ENCODE measurements around the gene ATP5F1E. TPM values are rescaled to one million over a fixed set of nuclear protein-coding genes. Genes with fewer than 3 reads are reported as not detected.

ATP5F1E gene
- total RNA-seq, 1 donor from 2014 or later = 81.8 TPM

GRCh38 chr20:59025511-59025910 lies 6.6 kb downstream of the ATP5F1E start:
- DNase-seq (ENCODE audit: extremely low spot score, unreplicated experiment) = no peak
- Mint-ChIP-seq H3K36me3 (peaks cover 51% of the 10 kb centered on the region), H3K4me1 (ENCODE audit: unreplicated experiment) (peaks cover 56% of the 10 kb centered on the region), H3K4me3 (peak overlapping the region; percentile 6), H3K9me3 (no peaks in the 10 kb centered on the region), H3K27me3 (no peaks in the 10 kb centered on the region), H3K27ac (no peak overlapping the region)
- TF ChIP-seq CTCF (conservative IDR thresholded peaks at IDR 0.05) = no peak

- H3K27me3 Mint-ChIP-seq = no peaks in the 10 kb centered on the region
- H3K27ac Mint-ChIP-seq = no peak overlapping the region
- DNase-seq (ENCODE audit: extremely low spot score, unreplicated experiment) = no peak
- peaks cover 52% of the 10 kb centered on the region for H3K4me1 Mint-ChIP-seq (ENCODE audit: unreplicated experiment)
- no peak for TF ChIP-seq CTCF (conservative IDR thresholded peaks at IDR 0.05)
- no peaks in the 10 kb centered on the region for H3K9me3 Mint-ChIP-seq
- peaks cover 48% of the 10 kb centered on the region for H3K36me3 Mint-ChIP-seq
- H3K4me3 Mint-ChIP-seq = no peak overlapping the region
Observed at GRCh38 chr20:59025086-59025485, 7.0 kb downstream of the ATP5F1E start.

GRCh38 chr20:59024111-59024530 lies 8.0 kb downstream of the ATP5F1E start:
- TF ChIP-seq CTCF (conservative IDR thresholded peaks at IDR 0.05) = no peak
- H3K4me3 Mint-ChIP-seq = no peak overlapping the region
- DNase-seq (ENCODE audit: extremely low spot score, unreplicated experiment) = no peak
- H3K9me3 Mint-ChIP-seq = no peaks in the 10 kb centered on the region
- peaks cover 43% of the 10 kb centered on the region for H3K36me3 Mint-ChIP-seq
- no peak overlapping the region for H3K27ac Mint-ChIP-seq
- H3K27me3 Mint-ChIP-seq = no peaks in the 10 kb centered on the region
- peaks cover 50% of the 10 kb centered on the region for H3K4me1 Mint-ChIP-seq (ENCODE audit: unreplicated experiment)

- Mint-ChIP-seq H3K4me1 (ENCODE audit: unreplicated experiment) (peaks cover 47% of the 10 kb centered on the region), H3K36me3 (peaks cover 41% of the 10 kb centered on the region), H3K27ac (no peak overlapping the region), H3K27me3 (no peaks in the 10 kb centered on the region), H3K9me3 (no peaks in the 10 kb centered on the region), H3K4me3 (no peak overlapping the region)
- DNase-seq (ENCODE audit: extremely low spot score, unreplicated experiment) = no peak
- TF ChIP-seq CTCF (conservative IDR thresholded peaks at IDR 0.05) = no peak
Observed at GRCh38 chr20:59023616-59024015, 8.5 kb downstream of the ATP5F1E start.

- DNase-seq (ENCODE audit: extremely low spot score, unreplicated experiment) = no peak
- Mint-ChIP-seq H3K36me3 (peaks cover 39% of the 10 kb centered on the region), H3K27ac (peak overlapping the region; percentile 30), H3K4me1 (ENCODE audit: unreplicated experiment) (peaks cover 40% of the 10 kb centered on the region), H3K27me3 (no peaks in the 10 kb centered on the region), H3K4me3 (no peak overlapping the region), H3K9me3 (no peaks in the 10 kb centered on the region)
- TF ChIP-seq CTCF (conservative IDR thresholded peaks at IDR 0.05) = no peak
Observed at GRCh38 chr20:59022754-59023153, 9.4 kb downstream of the ATP5F1E start.

Data from type B pancreatic cell (in vitro differentiated cells).